ENCODE data around the gene ZNF622.

The ZNF622 gene

GRCh38 chr5:16504571-16504970 is 39.0 kb upstream of the ZNF622 start:
- H3K9me2 ChIP-seq (replicated peaks; ENCODE audit: low read depth, low read length): no peaks in the 10 kb centered on the region
- H3K4me1 ChIP-seq (ENCODE audit: insufficient read depth, low read length, poor library complexity, severe bottlenecking): no peaks in the 10 kb centered on the region
- H3K27me3 ChIP-seq (ENCODE audit: insufficient read depth, low read length, poor library complexity, severe bottlenecking): no peaks in the 10 kb centered on the region
- H3K4me3 ChIP-seq (ENCODE audit: low read length, poor library complexity, severe bottlenecking): no peak overlapping the region
- no peaks in the 10 kb centered on the region for H3K9me3 ChIP-seq (ENCODE audit: insufficient read depth, low read depth, low read length)
- no peak for TF ChIP-seq EZH2phosphoT487 (IDR thresholded peaks at IDR 0.05; ENCODE audit: borderline replicate concordance)
- TF ChIP-seq, protein P1, sequence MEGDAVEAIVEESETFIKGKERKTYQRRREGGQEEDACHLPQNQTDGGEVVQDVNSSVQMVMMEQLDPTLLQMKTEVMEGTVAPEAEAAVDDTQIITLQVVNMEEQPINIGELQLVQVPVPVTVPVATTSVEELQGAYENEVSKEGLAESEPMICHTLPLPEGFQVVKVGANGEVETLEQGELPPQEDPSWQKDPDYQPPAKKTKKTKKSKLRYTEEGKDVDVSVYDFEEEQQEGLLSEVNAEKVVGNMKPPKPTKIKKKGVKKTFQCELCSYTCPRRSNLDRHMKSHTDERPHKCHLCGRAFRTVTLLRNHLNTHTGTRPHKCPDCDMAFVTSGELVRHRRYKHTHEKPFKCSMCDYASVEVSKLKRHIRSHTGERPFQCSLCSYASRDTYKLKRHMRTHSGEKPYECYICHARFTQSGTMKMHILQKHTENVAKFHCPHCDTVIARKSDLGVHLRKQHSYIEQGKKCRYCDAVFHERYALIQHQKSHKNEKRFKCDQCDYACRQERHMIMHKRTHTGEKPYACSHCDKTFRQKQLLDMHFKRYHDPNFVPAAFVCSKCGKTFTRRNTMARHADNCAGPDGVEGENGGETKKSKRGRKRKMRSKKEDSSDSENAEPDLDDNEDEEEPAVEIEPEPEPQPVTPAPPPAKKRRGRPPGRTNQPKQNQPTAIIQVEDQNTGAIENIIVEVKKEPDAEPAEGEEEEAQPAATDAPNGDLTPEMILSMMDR (conservative IDR thresholded peaks at IDR 0.05; ENCODE audit: low read length): no peak
- no peaks in the 10 kb centered on the region for H3F3A ChIP-seq (ENCODE audit: low read depth)
- H3K36me3 ChIP-seq (ENCODE audit: insufficient read depth, low read length): no peaks in the 10 kb centered on the region
- no peaks in the 10 kb centered on the region for H4K20me1 ChIP-seq (ENCODE audit: insufficient read depth, low read length, poor library complexity, severe bottlenecking)
- no peak overlapping the region for H3K4me2 ChIP-seq (ENCODE audit: low read depth, low read length, poor library complexity, severe bottlenecking)
- no peaks in the 10 kb centered on the region for H3K79me2 ChIP-seq (ENCODE audit: insufficient read depth, low read length)
- no peak overlapping the region for H2AFZ ChIP-seq (ENCODE audit: low read length)
- no peak overlapping the region for H3K9ac ChIP-seq (ENCODE audit: low read depth, low read length, poor library complexity, severe bottlenecking)

DNA sequence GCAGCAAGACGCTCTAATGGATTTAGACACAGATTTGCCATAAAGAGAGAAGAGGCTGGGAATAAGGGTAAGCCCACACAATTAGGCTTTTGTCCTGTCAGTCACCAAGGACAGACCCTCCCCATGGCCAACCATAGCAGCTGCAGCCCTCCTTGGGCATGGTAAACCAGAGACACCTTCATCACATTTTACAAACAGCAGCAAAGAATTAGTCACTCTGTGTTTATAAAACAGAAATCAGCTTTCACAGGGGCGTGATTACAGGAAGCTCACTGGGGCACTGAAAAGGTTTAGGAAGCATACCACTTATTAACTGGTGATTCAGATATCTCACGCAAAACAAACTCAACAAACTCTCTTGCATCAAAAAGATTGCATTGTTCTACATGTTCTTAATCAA is 37.3 kb upstream of the ZNF622 start:
- Histone ChIP-seq H3K36me3 (ENCODE audit: insufficient read depth, low read length) (no peaks in the 10 kb centered on the region), H2AFZ (ENCODE audit: low read length) (no peak overlapping the region), H4K20me1 (ENCODE audit: insufficient read depth, low read length, poor library complexity, severe bottlenecking) (no peaks in the 10 kb centered on the region), H3K27me3 (ENCODE audit: insufficient read depth, low read length, poor library complexity, severe bottlenecking) (no peaks in the 10 kb centered on the region), H3K4me3 (ENCODE audit: low read length, poor library complexity, severe bottlenecking) (no peak overlapping the region), H3F3A (ENCODE audit: low read depth) (no peaks in the 10 kb centered on the region), H3K4me1 (ENCODE audit: insufficient read depth, low read length, poor library complexity, severe bottlenecking) (no peaks in the 10 kb centered on the region), H3K79me2 (ENCODE audit: insufficient read depth, low read length) (no peaks in the 10 kb centered on the region), H3K9me2 (replicated peaks; ENCODE audit: low read depth, low read length) (no peaks in the 10 kb centered on the region), H3K9ac (ENCODE audit: low read depth, low read length, poor library complexity, severe bottlenecking) (no peak overlapping the region), H3K9me3 (ENCODE audit: insufficient read depth, low read depth, low read length) (no peaks in the 10 kb centered on the region), H3K4me2 (ENCODE audit: low read depth, low read length, poor library complexity, severe bottlenecking) (no peak overlapping the region)
- TF ChIP-seq EZH2phosphoT487 (IDR thresholded peaks at IDR 0.05; ENCODE audit: borderline replicate concordance): no peak

GRCh38 chr5:16500024-16500423 is 34.4 kb upstream of the ZNF622 start:
- no peaks in the 10 kb centered on the region for H3K27me3 ChIP-seq (ENCODE audit: insufficient read depth, low read length, poor library complexity, severe bottlenecking)
- peaks cover 5% of the 10 kb centered on the region; the same call in 1 of the 2 replicates for H3K9me3 ChIP-seq (ENCODE audit: insufficient read depth, low read depth, low read length)
- H2AFZ ChIP-seq (ENCODE audit: low read length): no peak overlapping the region
- no peaks in the 10 kb centered on the region for H4K20me1 ChIP-seq (ENCODE audit: insufficient read depth, low read length, poor library complexity, severe bottlenecking)
- no peak overlapping the region for H3K4me3 ChIP-seq (ENCODE audit: low read length, poor library complexity, severe bottlenecking)
- no peaks in the 10 kb centered on the region for H3F3A ChIP-seq (ENCODE audit: low read depth)
- H3K9me2 ChIP-seq (replicated peaks; ENCODE audit: low read depth, low read length): no peaks in the 10 kb centered on the region
- TF ChIP-seq, protein P1 (conservative IDR thresholded peaks at IDR 0.05; ENCODE audit: low read length): no peak
- TF ChIP-seq EZH2phosphoT487 (IDR thresholded peaks at IDR 0.05; ENCODE audit: borderline replicate concordance): no peak
- H3K36me3 ChIP-seq (ENCODE audit: insufficient read depth, low read length): no peaks in the 10 kb centered on the region
- H3K4me1 ChIP-seq (ENCODE audit: insufficient read depth, low read length, poor library complexity, severe bottlenecking): no peaks in the 10 kb centered on the region
- H3K4me2 ChIP-seq (ENCODE audit: low read depth, low read length, poor library complexity, severe bottlenecking): no peak overlapping the region
- H3K79me2 ChIP-seq (ENCODE audit: insufficient read depth, low read length): no peaks in the 10 kb centered on the region
- H3K9ac ChIP-seq (ENCODE audit: low read depth, low read length, poor library complexity, severe bottlenecking): no peak overlapping the region

GRCh38 chr5:16497546-16497945 is 31.9 kb upstream of the ZNF622 start:
- H3K79me2 ChIP-seq (ENCODE audit: insufficient read depth, low read length): no peaks in the 10 kb centered on the region
- H3K9me2 ChIP-seq (replicated peaks; ENCODE audit: low read depth, low read length): no peaks in the 10 kb centered on the region
- no peaks in the 10 kb centered on the region for H3K27me3 ChIP-seq (ENCODE audit: insufficient read depth, low read length, poor library complexity, severe bottlenecking)
- no peaks in the 10 kb centered on the region for H3F3A ChIP-seq (ENCODE audit: low read depth)
- no peaks in the 10 kb centered on the region for H4K20me1 ChIP-seq (ENCODE audit: insufficient read depth, low read length, poor library complexity, severe bottlenecking)
- H3K4me3 ChIP-seq (ENCODE audit: low read length, poor library complexity, severe bottlenecking): no peak overlapping the region
- TF ChIP-seq, protein P1 (conservative IDR thresholded peaks at IDR 0.05; ENCODE audit: low read length): no peak
- TF ChIP-seq EZH2phosphoT487 (IDR thresholded peaks at IDR 0.05; ENCODE audit: borderline replicate concordance): no peak
- no peaks in the 10 kb centered on the region for H3K36me3 ChIP-seq (ENCODE audit: insufficient read depth, low read length)
- H2AFZ ChIP-seq (ENCODE audit: low read length): no peak overlapping the region
- no peak overlapping the region for H3K4me2 ChIP-seq (ENCODE audit: low read depth, low read length, poor library complexity, severe bottlenecking)
- no peak overlapping the region for H3K9ac ChIP-seq (ENCODE audit: low read depth, low read length, poor library complexity, severe bottlenecking)
- H3K9me3 ChIP-seq (ENCODE audit: insufficient read depth, low read depth, low read length): peaks cover 8% of the 10 kb centered on the region; the same call in 1 of the 2 replicates
- H3K4me1 ChIP-seq (ENCODE audit: insufficient read depth, low read length, poor library complexity, severe bottlenecking): no peaks in the 10 kb centered on the region
